PC-9 (cell line): ENCODE data around the gene C2CD5. TPM values are rescaled to one million over a fixed set of nuclear protein-coding genes. Genes with fewer than 3 reads are reported as not detected.

Experiments used
- BruUV-seq: library from RNA; stranded (reverse); fragments of 400-500 nt; replicated peaks from 2 replicates; lab custom pipeline; 2021; lab: Mats Ljungman, UMichigan
- CTCF ChIA-PET: fragments of 300-600 bp; sonication (Branson Sonifier 250); formaldehyde crosslinking; loops from one replicate; lab custom pipeline; 2022; ENCODE audit warnings: antibody characterized with exemption; lab: Charles Lee
- POLR2A ChIA-PET: fragments of 300-600 bp; sonication (Branson Sonifier 250); formaldehyde crosslinking; loops from one replicate; lab custom pipeline; 2022; ENCODE audit warnings: antibody characterized with exemption; ENCODE audit not compliant: unreplicated experiment; lab: Charles Lee
- DNase-seq, 2 experiments: peaks; one replicate each; pipeline versions ENCODE4 v3.0.0 to v3.0.0-alpha.2; 2015 to 2022; ENCODE audit warnings: mixed read lengths in 1 of 2
- H2AFZ ChIP-seq: fragments of 200-600 bp; sonication (generic); 2 replicates; pipeline ENCODE4 v1.8.1; 2017; ENCODE audit warnings: antibody characterized with exemption
- H3F3A ChIP-seq: fragments of 200-600 bp; sonication (generic); 2 replicates; pipeline ENCODE4 v1.8.1; 2017; ENCODE audit warnings: antibody characterized with exemption, mild to moderate bottlenecking, low read depth; ENCODE audit not compliant: insufficient read depth
- H3K27ac ChIP-seq: fragments of 200-600 bp; sonication (generic); 2 replicates; pipeline ENCODE4 v1.6.1; 2016; ENCODE audit warnings: mixed run types
- H3K27me3 ChIP-seq: fragments of 200-600 bp; sonication (generic); 2 replicates; pipeline ENCODE4 v1.6.1; 2016; ENCODE audit warnings: low read depth, mixed run types; ENCODE audit not compliant: insufficient read depth
- H3K36me3 ChIP-seq: fragments of 200-600 bp; sonication (generic); 2 replicates; pipeline ENCODE4 v1.6.1; 2016; ENCODE audit warnings: low read depth, mixed run types
- H3K4me1 ChIP-seq: fragments of 200-600 bp; sonication (generic); replicated peaks from 2 replicates; pipeline ENCODE4 v1.6.1; 2016; ENCODE audit warnings: mixed run types; ENCODE audit not compliant: insufficient read depth
- H3K4me2 ChIP-seq: fragments of 200-600 bp; sonication (generic); 2 replicates; pipeline ENCODE4 v1.6.1; 2017; ENCODE audit warnings: mixed run types
- H3K4me3 ChIP-seq: fragments of 200-600 bp; sonication (generic); 2 replicates; pipeline ENCODE4 v1.6.1; 2016; ENCODE audit warnings: mixed run types
- H3K79me2 ChIP-seq: fragments of 200-600 bp; sonication (generic); 2 replicates; pipeline ENCODE4 v1.6.1; 2017; ENCODE audit warnings: low read depth, mixed run types
- H3K9me2 ChIP-seq: fragments of 200-600 bp; sonication (generic); 2 replicates; pipeline ENCODE4 v1.8.1; 2017; ENCODE audit warnings: mild to moderate bottlenecking; ENCODE audit not compliant: insufficient read depth
- H3K9me3 ChIP-seq: fragments of 200-600 bp; sonication (generic); 2 replicates; pipeline ENCODE4 v1.8.1; 2016; ENCODE audit warnings: low read depth; ENCODE audit not compliant: insufficient read depth
- H4K20me1 ChIP-seq: fragments of 200-600 bp; sonication (generic); 2 replicates; pipeline ENCODE4 v1.8.1; 2017; ENCODE audit not compliant: insufficient read depth
- CTCF ChIP-seq: fragments of 200-600 bp; sonication (generic); conservative IDR thresholded peaks from 2 replicates; pipeline ENCODE4 v1.6.1; 2017; ENCODE audit warnings: mixed run types, antibody characterized with exemption, mild to moderate bottlenecking, moderate library complexity
- EZH2 ChIP-seq: fragments of 200-600 bp; sonication (generic); IDR thresholded peaks from 2 replicates; pipeline ENCODE4 v1.8.0; 2017; ENCODE audit warnings: antibody characterized with exemption, low read depth
- intact Hi-C: fragments of 100-400 bp; cut with micrococcal nuclease; formaldehyde crosslinking; loops from one replicate; pipeline ENCODE4 v1.10.0; 2022; ENCODE audit not compliant: unreplicated experiment
- total RNA-seq: library from RNA; stranded (reverse); gene quantifications from 2 replicates; pipeline ENCODE4 v1.2.3, GENCODE V29; 2021

Gene C2CD5
- total RNA-seq, 1 experiment from 2014 or later, result 28.6 TPM

GRCh38 chr12:22535038-22535437, 9.3 kb downstream of the C2CD5 start:
- Histone ChIP-seq H3K4me2 (no peak overlapping the region), H3K4me3 (no peak overlapping the region), H3K27me3 (no peaks in the 10 kb centered on the region), H3K27ac (no peak overlapping the region), H3K36me3 (peaks cover 9% of the 10 kb centered on the region), H2AFZ (no peak overlapping the region), H3K79me2 (no peaks in the 10 kb centered on the region), H3K9me3 (no peaks in the 10 kb centered on the region), H3F3A (no peaks in the 10 kb centered on the region), H3K4me1 (no peaks in the 10 kb centered on the region), H3K9me2 (no peaks in the 10 kb centered on the region), H4K20me1 (no peaks in the 10 kb centered on the region)
- ChIA-PET POLR2A (no interaction called here), CTCF (no interaction called here)
- DNase-seq, result no peak
- intact Hi-C loops, result no loop called here
- TF ChIP-seq EZH2 (no peak), CTCF (no peak)
- BruUV-seq, result no TSS peak

GRCh38 chr12:22533155-22533554, 11.2 kb downstream of the C2CD5 start:
- no peaks in the 10 kb centered on the region for H3K9me3 ChIP-seq
- H3K27ac ChIP-seq, result no peak overlapping the region
- no TSS peak for BruUV-seq
- H3K4me1 ChIP-seq, result no peaks in the 10 kb centered on the region
- H3K36me3 ChIP-seq, result peaks cover 9% of the 10 kb centered on the region
- no peaks in the 10 kb centered on the region for H4K20me1 ChIP-seq
- TF ChIP-seq CTCF (no peak), EZH2 (no peak)
- H3F3A ChIP-seq, result no peaks in the 10 kb centered on the region
- H3K79me2 ChIP-seq, result no peaks in the 10 kb centered on the region
- no peaks in the 10 kb centered on the region for H3K9me2 ChIP-seq
- POLR2A ChIA-PET, result no interaction called here
- no peak overlapping the region for H3K4me3 ChIP-seq
- no peak overlapping the region for H2AFZ ChIP-seq
- DNase-seq, result no peak
- intact Hi-C loops, result no loop called here
- CTCF ChIA-PET, result no interaction called here
- no peaks in the 10 kb centered on the region for H3K27me3 ChIP-seq
- no peak overlapping the region for H3K4me2 ChIP-seq

- Histone ChIP-seq H3K4me2 (no peak overlapping the region), H3F3A (no peaks in the 10 kb centered on the region), H3K4me3 (no peak overlapping the region), H3K79me2 (no peaks in the 10 kb centered on the region), H3K36me3 (peaks cover 9% of the 10 kb centered on the region), H3K9me3 (no peaks in the 10 kb centered on the region), H3K27ac (no peak overlapping the region), H4K20me1 (no peaks in the 10 kb centered on the region), H2AFZ (no peak overlapping the region), H3K9me2 (no peaks in the 10 kb centered on the region), H3K27me3 (no peaks in the 10 kb centered on the region), H3K4me1 (no peaks in the 10 kb centered on the region)
- TF ChIP-seq EZH2 (no peak), CTCF (no peak)
- intact Hi-C loops, result no loop called here
- DNase-seq, result no peak
- ChIA-PET CTCF (interaction anchor here (0.7 kb wide), 1 partner anchor 1004 kb away, joined by 4 read pairs; no protein-coding TSS in a partner anchor), POLR2A (no interaction called here)
- BruUV-seq, result no TSS peak
Observed at GRCh38 chr12:22532317-22532716, 12.0 kb downstream of the C2CD5 start.
